Fibroblast of mammary gland (primary cell): ENCODE data around the gene RPL36AL.

Experiments
- DNase-seq: peaks from one replicate; pipeline ENCODE4 v3.0.0-alpha.2; 2010; ENCODE audit warnings: low read depth
- H3K4me3 ChIP-seq: 2 replicates; pipeline ENCODE4 v1.5.1; 2011; ENCODE audit warnings: low read depth, mild to moderate bottlenecking, low read length, moderate library complexity; ENCODE audit not compliant: control insufficient read depth
- TF ChIP-seq, protein P1 (sequence below): conservative IDR thresholded peaks from 2 replicates; pipeline ENCODE4 v1.5.1; 2011; ENCODE audit warnings: low read depth, low read length, inconsistent platforms; ENCODE audit not compliant: control insufficient read depth, insufficient read depth

Gene RPL36AL

DNA sequence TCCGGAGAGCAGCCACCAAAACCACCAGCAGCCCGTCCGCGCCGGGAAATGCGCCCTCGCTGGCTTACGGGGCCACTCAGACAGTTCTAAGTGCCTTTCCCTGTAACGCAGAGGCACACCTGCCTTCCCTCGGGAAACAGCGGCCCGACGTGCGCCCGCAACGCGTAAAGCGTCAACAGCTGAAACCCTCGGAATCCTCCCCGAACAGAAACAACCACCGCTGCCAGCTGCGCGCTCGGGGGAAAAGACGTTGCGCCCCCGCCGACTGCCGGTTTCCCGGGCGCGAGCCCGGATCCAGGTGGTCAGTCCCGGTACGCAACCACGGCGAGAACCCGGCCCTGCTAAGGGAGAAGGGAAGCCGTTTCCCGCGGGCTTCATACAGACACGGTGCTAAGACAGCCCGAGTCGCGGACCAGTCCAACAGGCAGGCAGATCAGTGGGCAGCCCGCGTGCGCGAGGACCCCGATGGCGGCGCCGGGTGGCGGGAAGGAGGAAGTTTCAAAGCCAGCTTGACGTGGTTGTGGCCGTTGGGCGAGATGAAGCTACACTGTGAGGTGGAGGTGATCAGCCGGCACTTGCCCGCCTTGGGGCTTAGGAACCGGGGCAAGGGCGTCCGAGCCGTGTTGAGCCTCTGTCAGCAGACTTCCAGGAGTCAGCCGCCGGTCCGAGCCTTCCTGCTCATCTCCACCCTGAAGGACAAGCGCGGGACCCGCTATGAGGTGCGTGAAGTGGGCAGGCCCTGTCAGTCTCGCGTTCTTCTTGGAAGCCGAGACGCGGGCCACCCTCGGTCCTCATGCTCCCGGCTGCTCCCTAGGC is 21.7 kb downstream of the RPL36AL start, which contains the start of gene LRR1:
Gene LRR1, plus strand, starts transcription at position 456 of the 816 bp plus-strand sequence. Its CDS starts 81 bp downstream, at position 537.
- peak within 1 kb of the TSS; percentile 95 for H3K4me3 ChIP-seq
- DNase-seq, result peak; percentile 86
- TF ChIP-seq, protein P1, sequence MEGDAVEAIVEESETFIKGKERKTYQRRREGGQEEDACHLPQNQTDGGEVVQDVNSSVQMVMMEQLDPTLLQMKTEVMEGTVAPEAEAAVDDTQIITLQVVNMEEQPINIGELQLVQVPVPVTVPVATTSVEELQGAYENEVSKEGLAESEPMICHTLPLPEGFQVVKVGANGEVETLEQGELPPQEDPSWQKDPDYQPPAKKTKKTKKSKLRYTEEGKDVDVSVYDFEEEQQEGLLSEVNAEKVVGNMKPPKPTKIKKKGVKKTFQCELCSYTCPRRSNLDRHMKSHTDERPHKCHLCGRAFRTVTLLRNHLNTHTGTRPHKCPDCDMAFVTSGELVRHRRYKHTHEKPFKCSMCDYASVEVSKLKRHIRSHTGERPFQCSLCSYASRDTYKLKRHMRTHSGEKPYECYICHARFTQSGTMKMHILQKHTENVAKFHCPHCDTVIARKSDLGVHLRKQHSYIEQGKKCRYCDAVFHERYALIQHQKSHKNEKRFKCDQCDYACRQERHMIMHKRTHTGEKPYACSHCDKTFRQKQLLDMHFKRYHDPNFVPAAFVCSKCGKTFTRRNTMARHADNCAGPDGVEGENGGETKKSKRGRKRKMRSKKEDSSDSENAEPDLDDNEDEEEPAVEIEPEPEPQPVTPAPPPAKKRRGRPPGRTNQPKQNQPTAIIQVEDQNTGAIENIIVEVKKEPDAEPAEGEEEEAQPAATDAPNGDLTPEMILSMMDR, result no peak

DNA sequence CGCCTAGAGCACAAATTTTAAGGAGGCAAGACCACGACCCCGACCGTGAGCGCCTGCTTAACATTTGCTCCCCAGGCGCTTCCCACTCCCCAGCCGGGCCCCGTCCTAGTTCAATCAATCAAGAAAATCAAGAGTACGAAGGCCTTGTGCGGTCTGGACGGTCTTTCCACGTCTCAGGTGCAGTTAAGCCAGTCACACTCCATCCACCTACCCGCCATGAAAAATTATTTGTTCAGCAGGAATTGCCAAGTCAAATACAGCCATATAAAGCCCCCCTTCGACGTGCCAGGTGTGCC is 22.3 kb downstream of the RPL36AL start:
- no peak for DNase-seq

DNA sequence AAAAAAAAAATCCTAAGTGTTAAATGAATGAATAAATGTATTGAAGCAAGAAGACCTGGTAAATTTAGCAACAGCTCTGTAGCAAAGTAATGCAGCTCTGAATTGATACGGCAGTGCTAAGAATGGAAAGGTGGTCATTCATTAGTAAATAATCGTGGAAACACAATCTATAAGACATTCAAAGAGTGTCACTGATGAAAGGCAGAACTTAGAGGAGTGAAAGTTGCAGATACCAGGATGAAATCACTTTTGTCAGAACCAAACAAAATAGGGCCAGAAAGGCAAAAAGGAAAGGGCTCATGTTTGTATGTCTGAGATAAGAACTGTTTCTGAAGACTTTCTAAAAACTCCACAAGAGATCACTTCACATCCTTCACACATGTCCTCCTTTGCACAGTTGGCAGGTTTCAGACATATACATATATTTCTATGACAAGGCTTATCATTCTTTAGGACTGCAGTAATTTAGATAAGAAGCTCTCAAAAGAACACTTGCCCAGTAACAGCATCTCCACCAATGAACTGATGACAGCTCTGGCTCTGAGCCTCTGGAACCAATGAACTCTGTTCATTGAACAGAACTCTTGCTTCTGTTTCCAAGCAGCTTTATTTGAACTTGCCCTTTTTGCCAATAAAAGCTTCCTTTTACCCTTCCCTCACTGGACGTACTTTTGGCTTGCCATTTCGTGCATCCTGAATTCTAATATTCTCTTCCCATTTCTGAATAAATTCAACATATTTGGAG is 25.9 kb downstream of the RPL36AL start:
- TF ChIP-seq, protein P1, result no peak
- DNase-seq, result peak; percentile 70
- no peak overlapping the region for H3K4me3 ChIP-seq

More for the DNA sequence above, 22.3 kb downstream of the RPL36AL start:
- TF ChIP-seq, protein P1, result no peak
- H3K4me3 ChIP-seq, result peak overlapping the region; percentile 95

DNA sequence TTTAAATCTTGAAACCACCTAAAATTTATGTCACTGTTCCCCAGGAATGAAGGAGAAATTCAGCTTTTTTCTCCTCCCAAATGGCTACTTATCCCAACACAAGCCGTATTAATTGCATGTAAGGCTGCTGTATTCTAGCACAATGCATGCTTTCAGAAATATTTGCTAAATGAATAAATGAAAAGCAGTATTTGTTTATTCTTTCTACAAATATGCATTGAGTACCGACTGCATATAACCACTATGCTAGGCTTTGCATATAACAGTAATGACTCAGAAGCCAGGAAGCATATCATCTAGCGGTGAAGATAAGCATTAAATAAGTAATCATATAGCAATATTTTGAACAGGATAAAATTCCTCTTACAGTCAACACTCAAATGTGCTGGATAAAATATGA is 27.4 kb downstream of the RPL36AL start:
- no peak overlapping the region for H3K4me3 ChIP-seq
- TF ChIP-seq, protein P1, result no peak
- DNase-seq, result no peak

DNA sequence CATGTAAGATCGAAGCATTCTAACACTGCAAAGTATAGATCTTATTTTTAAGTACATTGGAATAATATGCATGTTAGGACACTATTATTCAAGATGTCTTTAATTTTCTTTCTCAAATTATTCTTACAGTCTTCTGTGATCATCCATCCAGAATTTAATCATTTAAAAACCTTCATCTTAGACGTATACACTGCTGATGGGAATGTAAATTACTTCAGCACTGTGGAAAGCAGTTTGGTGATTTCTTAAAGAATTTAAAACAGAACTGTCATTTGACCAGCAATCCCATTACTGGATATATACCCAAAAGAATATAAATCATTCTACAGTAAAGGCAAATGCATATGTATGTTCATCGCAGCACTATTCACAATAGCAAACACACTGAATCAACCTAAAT is 31.0 kb downstream of the RPL36AL start:
- DNase-seq, result no peak
- TF ChIP-seq, protein P1, result no peak
- H3K4me3 ChIP-seq, result no peak overlapping the region

DNA sequence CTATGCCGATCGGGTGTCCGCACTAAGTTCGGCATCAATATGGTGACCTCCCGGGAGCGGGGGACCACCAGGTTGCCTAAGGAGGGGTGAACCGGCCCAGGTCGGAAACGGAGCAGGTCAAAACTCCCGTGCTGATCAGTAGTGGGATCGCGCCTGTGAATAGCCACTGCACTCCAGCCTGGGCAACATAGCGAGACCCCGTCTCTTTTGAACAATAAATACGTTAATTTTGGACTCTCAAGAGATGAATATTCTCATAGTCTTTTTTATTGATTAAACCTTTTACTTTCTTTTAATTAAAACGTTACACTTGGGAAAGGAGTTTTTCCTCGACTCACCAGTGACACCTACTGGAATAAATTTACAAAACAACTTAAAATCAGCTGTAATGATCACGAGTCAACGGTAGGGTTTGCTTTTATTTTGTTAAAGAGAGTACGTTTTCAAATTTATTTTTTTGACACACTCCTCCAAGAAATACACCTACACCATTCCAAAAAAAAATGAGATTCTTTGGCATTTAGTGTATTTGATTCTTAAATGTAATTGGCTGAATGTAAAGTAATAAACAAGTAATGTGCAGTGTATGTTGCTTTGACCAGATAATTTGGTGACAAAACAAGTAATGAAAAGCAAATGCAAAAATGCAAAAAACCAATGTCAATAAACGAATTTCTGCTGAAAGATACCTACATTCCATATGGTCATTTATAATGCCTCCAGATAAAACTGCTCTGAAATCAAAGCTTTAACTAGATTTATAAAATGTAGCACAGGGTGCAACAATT is 33.6 kb downstream of the RPL36AL start:
- TF ChIP-seq, protein P1, result peak; percentile 70
- peak; percentile 82 for DNase-seq

More for the DNA sequence above, 33.6 kb downstream of the RPL36AL start:
- peak overlapping the region; percentile 33 for H3K4me3 ChIP-seq
